GM20000 (cell line): Measurements from ENCODE around the gene SEMA7A.
A peak's percentile ranks its signal among the peaks of the same experiment; 100 is the strongest.
"Not testable (repeated sequence)": the region's sequence is repeated elsewhere in the genome, so short reads cannot be mapped to it uniquely, and the experiment has no call there.

ENCODE experiments used
- DNase-seq: peaks from one replicate; pipeline ENCODE4 v3.0.0; 2012; ENCODE audit warnings: low spot score
- TF ChIP-seq, protein P1 (sequence below): IDR thresholded peaks from 2 replicates; pipeline ENCODE4 v1.5.1; 2012; ENCODE audit warnings: mild to moderate bottlenecking, control low read depth; ENCODE audit errors: extremely low read depth, missing control alignments

The SEMA7A gene, protein sequence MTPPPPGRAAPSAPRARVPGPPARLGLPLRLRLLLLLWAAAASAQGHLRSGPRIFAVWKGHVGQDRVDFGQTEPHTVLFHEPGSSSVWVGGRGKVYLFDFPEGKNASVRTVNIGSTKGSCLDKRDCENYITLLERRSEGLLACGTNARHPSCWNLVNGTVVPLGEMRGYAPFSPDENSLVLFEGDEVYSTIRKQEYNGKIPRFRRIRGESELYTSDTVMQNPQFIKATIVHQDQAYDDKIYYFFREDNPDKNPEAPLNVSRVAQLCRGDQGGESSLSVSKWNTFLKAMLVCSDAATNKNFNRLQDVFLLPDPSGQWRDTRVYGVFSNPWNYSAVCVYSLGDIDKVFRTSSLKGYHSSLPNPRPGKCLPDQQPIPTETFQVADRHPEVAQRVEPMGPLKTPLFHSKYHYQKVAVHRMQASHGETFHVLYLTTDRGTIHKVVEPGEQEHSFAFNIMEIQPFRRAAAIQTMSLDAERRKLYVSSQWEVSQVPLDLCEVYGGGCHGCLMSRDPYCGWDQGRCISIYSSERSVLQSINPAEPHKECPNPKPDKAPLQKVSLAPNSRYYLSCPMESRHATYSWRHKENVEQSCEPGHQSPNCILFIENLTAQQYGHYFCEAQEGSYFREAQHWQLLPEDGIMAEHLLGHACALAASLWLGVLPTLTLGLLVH

DNA sequence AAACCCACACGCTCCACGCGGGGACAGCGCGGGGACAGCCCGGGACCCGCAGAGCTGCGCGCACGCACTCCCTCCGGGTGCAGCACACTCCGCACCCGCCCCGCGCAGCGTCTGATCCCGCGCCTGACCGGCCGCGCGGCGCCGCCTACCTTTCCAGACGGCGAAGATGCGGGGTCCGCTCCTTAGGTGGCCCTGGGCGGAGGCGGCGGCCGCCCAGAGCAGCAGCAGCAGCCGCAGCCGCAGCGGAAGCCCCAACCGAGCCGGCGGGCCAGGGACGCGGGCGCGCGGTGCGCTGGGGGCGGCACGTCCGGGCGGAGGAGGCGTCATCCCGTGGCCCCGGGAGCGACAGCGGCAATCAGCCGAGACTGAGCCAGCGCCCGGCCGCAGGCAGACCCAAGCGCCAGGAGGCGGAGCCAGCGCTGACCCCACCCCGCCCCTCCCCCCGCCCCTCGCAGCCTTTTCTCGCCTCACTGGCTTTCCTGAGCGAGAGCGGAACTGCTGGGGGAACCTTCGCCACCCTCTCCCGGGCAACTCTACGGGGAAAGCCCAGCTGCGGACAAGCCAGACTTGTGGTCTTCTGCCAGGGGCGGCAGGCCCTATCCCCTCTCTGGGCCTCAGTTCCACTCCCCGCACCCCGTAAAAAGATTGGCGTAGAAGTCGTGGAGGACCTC lies at the start of gene SEMA7A:
Gene SEMA7A (minus strand): TSS at position 367 of the 671 bp plus-strand sequence. CDS start 40 bp downstream, at position 327.
- TF ChIP-seq, protein P1, sequence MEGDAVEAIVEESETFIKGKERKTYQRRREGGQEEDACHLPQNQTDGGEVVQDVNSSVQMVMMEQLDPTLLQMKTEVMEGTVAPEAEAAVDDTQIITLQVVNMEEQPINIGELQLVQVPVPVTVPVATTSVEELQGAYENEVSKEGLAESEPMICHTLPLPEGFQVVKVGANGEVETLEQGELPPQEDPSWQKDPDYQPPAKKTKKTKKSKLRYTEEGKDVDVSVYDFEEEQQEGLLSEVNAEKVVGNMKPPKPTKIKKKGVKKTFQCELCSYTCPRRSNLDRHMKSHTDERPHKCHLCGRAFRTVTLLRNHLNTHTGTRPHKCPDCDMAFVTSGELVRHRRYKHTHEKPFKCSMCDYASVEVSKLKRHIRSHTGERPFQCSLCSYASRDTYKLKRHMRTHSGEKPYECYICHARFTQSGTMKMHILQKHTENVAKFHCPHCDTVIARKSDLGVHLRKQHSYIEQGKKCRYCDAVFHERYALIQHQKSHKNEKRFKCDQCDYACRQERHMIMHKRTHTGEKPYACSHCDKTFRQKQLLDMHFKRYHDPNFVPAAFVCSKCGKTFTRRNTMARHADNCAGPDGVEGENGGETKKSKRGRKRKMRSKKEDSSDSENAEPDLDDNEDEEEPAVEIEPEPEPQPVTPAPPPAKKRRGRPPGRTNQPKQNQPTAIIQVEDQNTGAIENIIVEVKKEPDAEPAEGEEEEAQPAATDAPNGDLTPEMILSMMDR = no peak
- peak; percentile 98 for DNase-seq

GRCh38 chr15:74482661-74483060 lies 48.9 kb upstream of the SEMA7A start:
- DNase-seq = no peak

GRCh38 chr15:74480364-74480763 lies 46.6 kb upstream of the SEMA7A start:
- DNase-seq = not testable (repeated sequence)

More at GRCh38 chr15:74482661-74483060, 48.9 kb upstream of the SEMA7A start:
- TF ChIP-seq, protein P1 = no peak

- DNase-seq = not testable (repeated sequence)
Measured at GRCh38 chr15:74471621-74472020, 37.9 kb upstream of the SEMA7A start.

DNA sequence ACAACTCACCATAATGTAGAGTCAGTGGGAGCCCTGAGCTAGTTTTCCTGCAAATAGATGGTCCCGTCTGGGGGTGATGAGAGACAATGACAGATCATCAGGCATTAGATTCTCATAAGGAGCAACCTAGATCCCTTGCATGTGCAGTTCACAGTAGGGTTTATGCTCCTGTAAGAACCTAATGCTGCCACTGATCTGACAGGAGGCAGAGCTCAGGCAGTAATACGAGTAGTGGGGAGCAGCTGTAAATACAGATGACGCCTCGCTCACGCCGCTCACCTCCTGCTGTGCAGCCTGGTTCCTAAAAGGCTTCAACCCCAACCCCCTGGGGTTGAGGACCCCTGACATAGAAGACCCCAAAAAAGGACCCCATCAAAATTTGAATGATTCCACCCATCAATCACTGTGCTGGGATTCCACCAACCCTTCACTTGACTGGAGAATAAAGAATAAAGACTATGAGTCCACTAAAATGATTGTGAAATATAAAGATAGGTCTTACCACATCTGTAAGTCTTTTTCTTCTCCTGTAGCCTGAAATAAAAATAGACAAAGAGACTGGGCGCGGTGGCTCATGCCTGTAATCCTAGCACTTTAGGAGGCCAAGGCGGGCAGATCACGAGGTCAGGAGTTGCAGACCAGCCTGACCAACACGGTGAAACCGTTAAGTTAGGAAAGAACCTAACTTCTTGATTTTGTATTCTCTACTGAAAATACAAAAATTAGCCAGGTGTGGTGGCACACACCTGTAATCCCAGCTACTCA lies 37.1 kb upstream of the SEMA7A start:
- TF ChIP-seq, protein P1 = no peak
- DNase-seq = no peak

- TF ChIP-seq, protein P1 = no peak
- no peak for DNase-seq
Measured at GRCh38 chr15:74468341-74469032, 34.7 kb upstream of the SEMA7A start.

GRCh38 chr15:74466570-74466969 lies 32.8 kb upstream of the SEMA7A start:
- no peak for DNase-seq
- TF ChIP-seq, protein P1 = no peak
